K562 (cell line): ENCODE data around the gene PLEKHG5. TPM values are rescaled to one million over a fixed set of nuclear protein-coding genes. Genes with fewer than 3 reads are reported as not detected.

ENCODE experiments used
- ATF1 ChIP-seq, 2 experiments: fragments of 450-650 bp in 1 of 2; IDR thresholded peaks; 2 replicates each; pipeline ENCODE4 v1.6.1; 2016; ENCODE audit warnings: missing compliant biosample characterization in 1 of 2, missing genetic modification characterization in 1 of 2
- BRD4 ChIP-seq: fragments of 200-600 bp; sonication (generic); IDR thresholded peaks from 2 replicates; pipeline ENCODE4 v1.6.1; 2017; ENCODE audit warnings: inconsistent platforms
- DACH1 ChIP-seq: fragments of 450-650 bp; IDR thresholded peaks from 2 replicates; pipeline ENCODE4 v1.6.1; 2018; ENCODE audit not compliant: partially characterized antibody
- GTF3C2 ChIP-seq: IDR thresholded peaks from 3 replicates; pipeline ENCODE4 v1.6.1; 2011; ENCODE audit warnings: borderline replicate concordance, mild to moderate bottlenecking, moderate library complexity; ENCODE audit not compliant: insufficient read length; ENCODE audit errors: extremely low read depth
- HDAC6 ChIP-seq: IDR thresholded peaks from 2 replicates; pipeline ENCODE4 v1.6.1; 2012; ENCODE audit warnings: low read depth, mild to moderate bottlenecking, control low read depth, inconsistent platforms, low read length, moderate library complexity
- HEY1 ChIP-seq: fragments of 250-450 bp; sonication (Bioruptor Pico); IDR thresholded peaks from 2 replicates; pipeline ENCODE4 v1.5.0; 2020; ENCODE audit warnings: mild to moderate bottlenecking, moderate library complexity, borderline replicate concordance
- HOXB6 ChIP-seq: fragments of 250-450 bp; sonication (Bioruptor Pico); IDR thresholded peaks from 2 replicates; pipeline ENCODE4 v1.5.1; 2022; ENCODE audit warnings: mild to moderate bottlenecking, borderline replicate concordance
- IRF1 ChIP-seq: sonication (generic); formaldehyde crosslinking; IDR thresholded peaks from 2 replicates; pipeline ENCODE4 v1.8.0; 2022; ENCODE audit warnings: missing genetic modification reagents, mild to moderate bottlenecking, borderline replicate concordance
- JUND ChIP-seq, 2 experiments: IDR thresholded peaks; 2 replicates in 1 of 2; 3 replicates in 1 of 2; pipeline ENCODE4 v1.6.1; 2011; ENCODE audit warnings: borderline replicate concordance in 2 of 2, low read depth in 2 of 2, low read length in 2 of 2, improper control_type of control experiment in 1 of 2, missing biosample characterization in 1 of 2, missing genetic modification characterization in 1 of 2, missing genetic modification reagents in 1 of 2
- MCM5 ChIP-seq: fragments of 450-650 bp; IDR thresholded peaks from 2 replicates; pipeline ENCODE4 v1.6.1; 2016; ENCODE audit warnings: low read depth
- MCM7 ChIP-seq, 2 experiments: fragments of 450-650 bp; IDR thresholded peaks; 2 replicates each; pipeline ENCODE4 v1.6.1; 2016 to 2018
- RNF219 ChIP-seq: fragments of 250-450 bp; sonication (Bioruptor Pico); IDR thresholded peaks from 2 replicates; pipeline ENCODE4 v1.5.0; 2022; ENCODE audit warnings: mild to moderate bottlenecking
- SMARCC2 ChIP-seq: fragments of 450-650 bp; IDR thresholded peaks from 2 replicates; pipeline ENCODE4 v1.6.1; 2017; ENCODE audit warnings: antibody characterized with exemption, moderate library complexity, mild to moderate bottlenecking, low read depth
- SP2 ChIP-seq: IDR thresholded peaks from 2 replicates; pipeline ENCODE4 v1.6.1; 2011; ENCODE audit warnings: mild to moderate bottlenecking, low read depth, low read length, moderate library complexity; ENCODE audit not compliant: poor library complexity, severe bottlenecking; ENCODE audit errors: extremely low read depth
- SRSF9 ChIP-seq: fragments of 200-400 bp; formaldehyde crosslinking; IDR thresholded peaks from 2 replicates; pipeline ENCODE4 v1.6.1; 2017; ENCODE audit warnings: low read depth, low read length, borderline replicate concordance
- TAF9B ChIP-seq: fragments of 450-650 bp; IDR thresholded peaks from 2 replicates; pipeline ENCODE4 v1.6.1; 2018; ENCODE audit warnings: mild to moderate bottlenecking; ENCODE audit not compliant: partially characterized antibody
- TCF7 ChIP-seq: sonication (generic); IDR thresholded peaks from 2 replicates; pipeline ENCODE4 v1.6.1; 2016; ENCODE audit warnings: antibody characterized with exemption, borderline replicate concordance
- TRIM25 ChIP-seq: fragments of 450-650 bp; IDR thresholded peaks from 2 replicates; pipeline ENCODE4 v1.7.0; 2016; ENCODE audit warnings: borderline replicate concordance
- ZNF395 ChIP-seq: fragments of 200-800 bp; sonication (Bioruptor generic); IDR thresholded peaks from 2 replicates; pipeline ENCODE4 v1.6.1; 2017; ENCODE audit warnings: missing genetic modification characterization, missing compliant biosample characterization
- polyA plus RNA-seq, 8 experiments: library from polyadenylated mRNA; depleted of rRNA in 4 of 8; stranded (reverse) in 5 of 8; unstranded in 3 of 8; fragments of >200 nt; fragmentation: Nextera tagmentation in 2 of 8; fragmentation: Illumina TruSeq in 1 of 8; extraction: Ambion mirVana in 2 of 8; extraction: Trizol in 1 of 8; gene quantifications; 2 replicates each; pipeline versions ENCODE4 v1.2.1 to v1.2.3, GENCODE V29; 2011 to 2014; ENCODE audit warnings: inconsistent platforms in 1 of 8, missing spikeins in 1 of 8
- total RNA-seq, 7 experiments: library from RNA; depleted of rRNA in 6 of 7; stranded (reverse); fragments of >200 nt in 6 of 7; fragmentation: Illumina TruSeq in 2 of 7; extraction: Trizol in 2 of 7; gene quantifications; 2 replicates each; pipeline versions ENCODE4 v1.2.1 to v1.2.3, GENCODE V29; 2011 to 2021; ENCODE audit warnings: low replicate concordance in 1 of 7

PLEKHG5 gene
- total and polyA plus RNA-seq, 9 of the 15 experiments (the other 6 are each of a cell fraction or from before 2014, with no cell fraction given) = 0.04 to 0.29 (median 0.09) TPM; not detected in 3

- TF ChIP-seq TRIM25 (no peak), HEY1 (CRISPR knock-in tag) (no peak), MCM7 (IDR thresholded peaks at IDR 0.05) (no peak), SRSF9 (no peak), HDAC6 (no peak), SMARCC2 (no peak), SP2 (no peak), DACH1 (peak; percentile 31), ZNF395 (CRISPR knock-in tag) (no peak), IRF1 (CRISPR knock-in tag) (no peak), TAF9B (no peak), BRD4 (no peak), ATF1 (CRISPR knock-in tag; IDR thresholded peaks at IDR 0.05) (no peak), ATF1 (tag; IDR thresholded peaks at IDR 0.05) (no peak), JUND (IDR thresholded peaks at IDR 0.05; ENCODE audit: borderline replicate concordance, low read depth, low read length) (0 out of 2 replicates have a peak, but pooled peaks have one; percentile 36), JUND (tag; IDR thresholded peaks at IDR 0.05; ENCODE audit: borderline replicate concordance, low read depth, low read length) (no peak), RNF219 (CRISPR knock-in tag) (no peak), TCF7 (no peak), MCM5 (no peak), HOXB6 (CRISPR knock-in tag) (no peak), GTF3C2 (no peak)
These were observed 32.1 kb upstream of the PLEKHG5 start (continued) for GRCh38 chr1:6523566-6523965.
